PC-9 (cell line): ENCODE results near the gene MED13L.

ENCODE experiments used
- CTCF ChIP-seq: fragments of 200-600 bp; sonication (generic); conservative IDR thresholded peaks from 2 replicates; pipeline ENCODE4 v1.6.1; 2017; ENCODE audit warnings: mixed run types, antibody characterized with exemption, mild to moderate bottlenecking, moderate library complexity
- EZH2 ChIP-seq: fragments of 200-600 bp; sonication (generic); IDR thresholded peaks from 2 replicates; pipeline ENCODE4 v1.8.0; 2017; ENCODE audit warnings: antibody characterized with exemption, low read depth

GRCh38 chr12:116009805-116010204, 267.7 kb downstream of the MED13L start:
- peak; percentile 45; the same call in 1 of the 2 replicates for TF ChIP-seq CTCF
- TF ChIP-seq EZH2 = no peak
